Astrocyte of the spinal cord (primary cell): Measurements from ENCODE around the gene MARVELD3.

Source experiments
- DNase-seq: peaks from one replicate; pipeline ENCODE4 v3.0.0; 2011; ENCODE audit warnings: low read depth, low spot score
- H3K4me3 ChIP-seq: 2 replicates; pipeline ENCODE4 v1.5.1; 2011; ENCODE audit warnings: low read depth, mild to moderate bottlenecking, low read length, moderate library complexity
- in situ Hi-C: cut with HindIII; loops from 2 replicates; pipeline ENCODE4 v1.10.0; 2017; ENCODE audit warnings: low sequenced_read_pairs
- TF ChIP-seq, protein P1 (sequence below): IDR thresholded peaks from 2 replicates; pipeline ENCODE4 v1.5.1; 2012; ENCODE audit warnings: low read depth, mild to moderate bottlenecking, low read length, inconsistent platforms

MARVELD3 gene

DNA sequence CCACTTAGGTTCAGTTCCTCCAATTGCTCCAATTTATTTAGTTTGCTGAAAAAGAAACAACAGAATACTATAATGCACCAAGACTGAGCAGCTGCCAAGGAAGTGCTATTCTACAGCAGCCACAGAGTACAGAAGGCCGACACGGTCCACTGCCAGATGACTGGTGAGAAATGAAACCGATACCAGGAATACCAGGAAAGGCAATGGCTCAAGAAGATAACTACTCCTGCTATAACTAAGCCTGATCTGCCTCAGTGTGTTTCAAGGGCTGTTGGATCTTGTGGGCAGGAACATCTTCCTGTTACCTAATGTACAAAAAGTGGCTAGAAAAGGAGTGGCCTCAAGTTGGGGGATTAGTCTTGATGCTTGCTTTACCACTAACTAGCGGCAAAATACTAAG is 32.8 kb downstream of the MARVELD3 start:
- TF ChIP-seq, protein P1, sequence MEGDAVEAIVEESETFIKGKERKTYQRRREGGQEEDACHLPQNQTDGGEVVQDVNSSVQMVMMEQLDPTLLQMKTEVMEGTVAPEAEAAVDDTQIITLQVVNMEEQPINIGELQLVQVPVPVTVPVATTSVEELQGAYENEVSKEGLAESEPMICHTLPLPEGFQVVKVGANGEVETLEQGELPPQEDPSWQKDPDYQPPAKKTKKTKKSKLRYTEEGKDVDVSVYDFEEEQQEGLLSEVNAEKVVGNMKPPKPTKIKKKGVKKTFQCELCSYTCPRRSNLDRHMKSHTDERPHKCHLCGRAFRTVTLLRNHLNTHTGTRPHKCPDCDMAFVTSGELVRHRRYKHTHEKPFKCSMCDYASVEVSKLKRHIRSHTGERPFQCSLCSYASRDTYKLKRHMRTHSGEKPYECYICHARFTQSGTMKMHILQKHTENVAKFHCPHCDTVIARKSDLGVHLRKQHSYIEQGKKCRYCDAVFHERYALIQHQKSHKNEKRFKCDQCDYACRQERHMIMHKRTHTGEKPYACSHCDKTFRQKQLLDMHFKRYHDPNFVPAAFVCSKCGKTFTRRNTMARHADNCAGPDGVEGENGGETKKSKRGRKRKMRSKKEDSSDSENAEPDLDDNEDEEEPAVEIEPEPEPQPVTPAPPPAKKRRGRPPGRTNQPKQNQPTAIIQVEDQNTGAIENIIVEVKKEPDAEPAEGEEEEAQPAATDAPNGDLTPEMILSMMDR: no peak
- in situ Hi-C loops: no loop called here
- DNase-seq: no peak
- no peak overlapping the region for H3K4me3 ChIP-seq

- TF ChIP-seq, protein P1: no peak
- in situ Hi-C loops: no loop called here
- DNase-seq: no peak
Observed at GRCh38 chr16:71659471-71659870, 33.5 kb downstream of the MARVELD3 start.

DNA sequence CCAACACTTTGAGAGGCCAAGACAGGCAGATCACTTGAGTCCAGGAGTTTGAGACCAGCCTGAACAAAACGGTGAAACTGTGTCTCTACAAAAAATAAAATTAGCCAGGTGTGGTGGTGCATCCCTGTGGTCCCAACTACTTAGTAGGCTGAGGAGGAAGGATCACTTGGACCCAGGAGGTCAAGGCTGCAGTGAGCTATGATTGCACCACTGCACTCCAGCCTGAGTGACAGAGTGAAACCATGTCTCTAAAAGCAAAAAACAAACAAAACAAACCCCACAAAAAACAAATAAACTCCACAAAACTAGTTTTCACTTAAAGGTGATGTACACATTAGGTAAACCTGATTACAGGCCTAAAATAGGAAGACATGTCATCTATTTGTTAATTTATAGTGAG is 40.3 kb downstream of the MARVELD3 start:
- H3K4me3 ChIP-seq: no peak overlapping the region
- TF ChIP-seq, protein P1: no peak
- DNase-seq: no peak
- in situ Hi-C loops: no loop called here

More at GRCh38 chr16:71659471-71659870, 33.5 kb downstream of the MARVELD3 start:
- no peak overlapping the region for H3K4me3 ChIP-seq

GRCh38 chr16:71666928-71667707 is 41.1 kb downstream of the MARVELD3 start:
- no peak overlapping the region for H3K4me3 ChIP-seq
- TF ChIP-seq, protein P1: no peak
- no peak for DNase-seq
- in situ Hi-C loops: no loop called here

- H3K4me3 ChIP-seq: no peak overlapping the region
- TF ChIP-seq, protein P1: peak; percentile 5
- DNase-seq: no peak
- in situ Hi-C loops: no loop called here
Observed at GRCh38 chr16:71669926-71670536, 44.0 kb downstream of the MARVELD3 start.

DNA sequence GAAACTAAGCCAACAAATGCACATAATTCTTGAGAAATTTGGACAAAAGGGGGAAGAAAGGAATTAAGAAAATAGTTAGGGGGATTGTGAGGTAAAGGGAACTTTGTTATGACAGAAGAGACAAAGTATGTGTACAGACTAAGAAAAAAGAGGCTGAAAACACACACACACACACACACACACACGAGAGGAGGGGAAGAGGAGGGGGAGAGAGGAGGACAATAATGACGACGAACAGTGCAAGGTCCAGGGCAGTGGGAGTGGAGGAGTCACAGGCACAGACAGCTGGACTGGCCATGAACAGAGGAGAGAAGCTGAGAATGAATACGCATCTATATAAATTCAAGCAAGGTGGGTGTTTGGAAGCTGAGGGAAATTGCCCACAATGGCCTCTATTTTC is 44.6 kb downstream of the MARVELD3 start:
- in situ Hi-C loops: no loop called here
- DNase-seq: no peak
- H3K4me3 ChIP-seq: no peak overlapping the region
- TF ChIP-seq, protein P1: no peak
